H1 (cell line): ENCODE measurements around the gene RBM25. TPM values are rescaled to one million over a fixed set of nuclear protein-coding genes. Genes with fewer than 3 reads are reported as not detected.

Experiments
- CTCF ChIA-PET: fragments of 300-600 bp; sonication (Branson Sonifier 250); formaldehyde crosslinking; loops from one replicate; lab custom pipeline; 2021; ENCODE audit not compliant: partially characterized antibody; lab: Charles Lee
- POLR2A ChIA-PET: fragments of 300-600 bp; sonication (Branson Sonifier 250); formaldehyde crosslinking; loops from one replicate; lab custom pipeline; 2021; ENCODE audit warnings: inconsistent platforms; ENCODE audit not compliant: partially characterized antibody; lab: Charles Lee
- DNase-seq, 2 experiments: peaks; one replicate each; pipeline versions ENCODE4 v3.0.0 to v3.0.0-alpha.2; 2010 to 2022; ENCODE audit warnings: low spot score in 2 of 2, low read depth in 1 of 2, mixed read lengths in 1 of 2
- FAIRE-seq: peaks from 2 replicates; lab custom pipeline; 2011; peaks lifted over from hg19 to GRCh38; lab: Jason Lieb, UNC
- H2AFZ ChIP-seq: 2 replicates; pipeline ENCODE4 v1.8.1; 2012; ENCODE audit warnings: low read length, inconsistent platforms
- H2AK5ac ChIP-seq: 2 replicates; pipeline ENCODE4 v1.6.1; 2013; ENCODE audit warnings: low read depth, low read length
- H2BK120ac ChIP-seq: replicated peaks from 2 replicates; pipeline ENCODE3; 2013; ENCODE audit warnings: low read depth, low read length, inconsistent platforms
- H2BK12ac ChIP-seq: 2 replicates; pipeline ENCODE4 v1.6.1; 2013; ENCODE audit warnings: low read depth, low read length
- H2BK15ac ChIP-seq: 2 replicates; pipeline ENCODE4 v1.6.1; 2013; ENCODE audit warnings: low read length
- H2BK20ac ChIP-seq: 2 replicates; pipeline ENCODE4 v1.6.1; 2013; ENCODE audit warnings: low read length
- H2BK5ac ChIP-seq: 2 replicates; pipeline ENCODE4 v1.6.1; 2013; ENCODE audit warnings: low read depth, low read length
- H3K14ac ChIP-seq: 2 replicates; pipeline ENCODE4 v1.6.1; 2013; ENCODE audit warnings: inconsistent platforms; ENCODE audit not compliant: insufficient read length
- H3K18ac ChIP-seq: 2 replicates; pipeline ENCODE4 v1.6.1; 2013; ENCODE audit warnings: low read length; ENCODE audit errors: extremely low read depth
- H3K23ac ChIP-seq: 2 replicates; pipeline ENCODE4 v1.6.1; 2013; ENCODE audit warnings: inconsistent platforms; ENCODE audit not compliant: insufficient read length
- H3K23me2 ChIP-seq: 2 replicates; pipeline ENCODE4 v1.6.1; 2013; ENCODE audit warnings: low read depth, low read length
- H3K27ac ChIP-seq: 2 replicates; pipeline ENCODE4 v1.6.1; 2011; ENCODE audit warnings: low read depth, low read length, inconsistent platforms
- H3K27me3 ChIP-seq, 4 experiments: replicated peaks in 1 of 4; 1 replicate in 1 of 4; 2 replicates in 3 of 4; pipeline versions ENCODE4 v1.6.1 to v1.8.1; 2011 to 2013; ENCODE audit warnings: low read length in 3 of 4, mild to moderate bottlenecking in 3 of 4, inconsistent platforms in 2 of 4, mixed read lengths in 2 of 4, moderate library complexity in 1 of 4; ENCODE audit not compliant: control insufficient read depth in 3 of 4, insufficient read depth in 3 of 4; ENCODE audit errors: extremely low read depth in 1 of 4
- H3K36me3 ChIP-seq, 4 experiments: 2 replicates each; pipeline versions ENCODE4 v1.6.1 to v1.8.1; 2011 to 2013; ENCODE audit warnings: mild to moderate bottlenecking in 4 of 4, low read length in 3 of 4, moderate library complexity in 2 of 4, control low read depth in 1 of 4, inconsistent platforms in 1 of 4; ENCODE audit not compliant: insufficient read depth in 4 of 4, control insufficient read depth in 2 of 4
- H3K4ac ChIP-seq: replicated peaks from 2 replicates; pipeline ENCODE3; 2013; ENCODE audit warnings: low read length, low read depth, mixed read lengths, inconsistent platforms; ENCODE audit not compliant: insufficient read length
- H3K4me1 ChIP-seq, 4 experiments: replicated peaks in 1 of 4; 1 replicate in 1 of 4; 2 replicates in 3 of 4; pipeline versions ENCODE4 v1.6.1 to v1.8.1; 2011 to 2013; ENCODE audit warnings: low read length in 3 of 4, inconsistent platforms in 2 of 4, mixed read lengths in 1 of 4; ENCODE audit not compliant: insufficient read depth in 4 of 4, control insufficient read depth in 3 of 4
- H3K4me2 ChIP-seq, 2 experiments: 2 replicates each; pipeline versions ENCODE4 v1.6.1 to v1.8.1; 2011 to 2013; ENCODE audit warnings: low read depth in 2 of 2, low read length in 2 of 2, control low read depth in 1 of 2, inconsistent platforms in 1 of 2, mild to moderate bottlenecking in 1 of 2; ENCODE audit not compliant: insufficient read depth in 1 of 2
- H3K4me3 ChIP-seq, 4 experiments: fragments of 200-600, 300-600 bp in 1 of 4; sonication (generic), shearing (Covaris generic), sonication (Bioruptor Twin) in 1 of 4; 2 replicates each; pipeline versions ENCODE4 v1.5.1 to v1.8.1; 2011 to 2016; ENCODE audit warnings: low read length in 4 of 4, low read depth in 3 of 4, control low read depth in 2 of 4, inconsistent platforms in 2 of 4, mild to moderate bottlenecking in 2 of 4, mixed read lengths in 1 of 4, moderate library complexity in 1 of 4; ENCODE audit not compliant: insufficient read depth in 2 of 4; ENCODE audit errors: extremely low read depth in 1 of 4
- H3K56ac ChIP-seq: replicated peaks from 2 replicates; pipeline ENCODE3; 2013; ENCODE audit warnings: low read depth, mild to moderate bottlenecking, mixed read lengths, low read length, inconsistent platforms; ENCODE audit not compliant: insufficient read length
- H3K79me1 ChIP-seq: 2 replicates; pipeline ENCODE4 v1.6.1; 2013; ENCODE audit warnings: low read depth, low read length, control low read depth
- H3K79me2 ChIP-seq, 2 experiments: 2 replicates each; pipeline versions ENCODE4 v1.6.1 to v1.8.1; 2012 to 2013; ENCODE audit warnings: low read length in 2 of 2, mild to moderate bottlenecking in 2 of 2, inconsistent platforms in 1 of 2; ENCODE audit not compliant: insufficient read depth in 2 of 2, control insufficient read depth in 1 of 2
- H3K9ac ChIP-seq, 4 experiments: replicated peaks in 1 of 4; 1 replicate in 1 of 4; 2 replicates in 3 of 4; pipeline versions ENCODE4 v1.6.1 to v1.8.1; 2011 to 2013; ENCODE audit warnings: low read depth in 3 of 4, low read length in 3 of 4, control low read depth in 2 of 4, mild to moderate bottlenecking in 2 of 4, moderate library complexity in 2 of 4, inconsistent platforms in 1 of 4; ENCODE audit errors: extremely low read depth in 1 of 4
- H3K9me3 ChIP-seq, 2 experiments: 2 replicates each; pipeline versions ENCODE4 v1.6.1 to v1.8.1; 2012 to 2013; ENCODE audit warnings: mild to moderate bottlenecking in 2 of 2, moderate library complexity in 2 of 2, control low read depth in 1 of 2, inconsistent platforms in 1 of 2, low read depth in 1 of 2, low read length in 1 of 2, mixed read lengths in 1 of 2; ENCODE audit not compliant: insufficient read depth in 2 of 2
- H4K20me1 ChIP-seq, 2 experiments: replicated peaks in 1 of 2; 2 replicates each; pipeline versions ENCODE3 to v1.8.1; 2011 to 2013; ENCODE audit warnings: inconsistent platforms in 2 of 2, low read length in 2 of 2, mild to moderate bottlenecking in 1 of 2; ENCODE audit not compliant: insufficient read depth in 2 of 2, control insufficient read depth in 1 of 2
- H4K5ac ChIP-seq: 2 replicates; pipeline ENCODE4 v1.6.1; 2013; ENCODE audit warnings: low read length, low read depth, mixed read lengths, inconsistent platforms; ENCODE audit not compliant: insufficient read length
- H4K8ac ChIP-seq: 2 replicates; pipeline ENCODE4 v1.8.0; 2013; ENCODE audit warnings: mild to moderate bottlenecking, moderate library complexity, low read length, inconsistent platforms; ENCODE audit not compliant: insufficient read depth; ENCODE audit errors: extremely low read depth
- H4K91ac ChIP-seq: replicated peaks from 2 replicates; pipeline ENCODE3; 2013; ENCODE audit warnings: low read length, mixed read lengths, inconsistent platforms; ENCODE audit not compliant: insufficient read length
- JUND ChIP-seq: IDR thresholded peaks from 2 replicates; pipeline ENCODE4 v1.6.1; 2011; ENCODE audit warnings: mild to moderate bottlenecking, improper control_type of control experiment, low read length
- WGBS, 2 experiments: shearing (Covaris generic) in 1 of 2; methylation state at CpG; one replicate each; pipeline versions ENCODE4 v1.1.6 to v1.1.7; 2013 to 2015; ENCODE audit warnings: low lambda C conversion rate in 2 of 2, mixed read lengths in 2 of 2, inconsistent platforms in 1 of 2, low coverage in 1 of 2, missing lambda C conversion rate in 1 of 2; ENCODE audit not compliant: insufficient replicate concordance in 2 of 2, insufficient coverage in 1 of 2, insufficient read length in 1 of 2; ENCODE audit errors: extremely low coverage in 1 of 2, missing lambda C conversion rate in 1 of 2; 5-methylcytosine and 5-hydroxymethylcytosine counted together
- polyA plus RNA-seq, 7 experiments: library from polyadenylated mRNA; depleted of rRNA in 3 of 7; stranded (reverse) in 5 of 7; unstranded in 2 of 7; fragments of >200 nt in 5 of 7; fragments of 200-250 nt in 2 of 7; gene quantifications; 1 replicate in 5 of 7; 2 replicates in 1 of 7; 4 replicates in 1 of 7; pipeline versions ENCODE4 v1.2.1 to v1.2.3, GENCODE V29; 2011 to 2013; ENCODE audit warnings: missing spikeins in 2 of 7, mixed read lengths in 2 of 7
- total RNA-seq: library from RNA; stranded (reverse); fragmentation: NEBNext Ultra II Directional; extraction: Animal tissue kit (Norgen Biotek cat#: 25700); gene quantifications from 2 replicates; pipeline ENCODE4 v1.2.1, GENCODE V29; 2021

RBM25 gene
- total and polyA plus RNA-seq, 2 of the 8 experiments (the other 6 are each of a cell fraction or from before 2014, with no cell fraction given) = 25.6 to 134 TPM

DNA sequence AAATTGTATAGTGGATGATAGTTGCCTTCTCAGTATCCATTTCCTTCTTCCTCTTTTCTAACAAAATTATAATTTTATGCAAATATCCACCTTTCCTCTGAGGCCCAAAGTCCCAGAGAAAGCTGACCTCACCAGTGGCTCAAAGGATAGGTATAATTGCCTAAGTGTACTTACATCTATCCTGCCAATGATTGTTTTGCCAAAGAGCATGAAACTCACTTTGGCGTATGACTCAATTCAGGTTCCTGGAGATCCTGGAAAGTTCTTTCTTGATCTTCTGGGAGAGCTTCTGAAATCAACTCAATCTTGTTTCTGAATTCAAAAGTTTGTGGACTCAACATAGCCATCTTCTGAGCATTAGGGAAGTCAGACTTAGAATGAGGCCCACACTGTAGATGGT, 10.5 kb upstream of the RBM25 start:
- H3K14ac ChIP-seq = no peak overlapping the region
- H4K8ac ChIP-seq = no peak overlapping the region
- ChIA-PET POLR2A (interaction anchor here (0.6 to 4.3 kb wide), 3 partner anchors 11 to 1725 kb away, joined by 3 to 31 read pairs (median 4); partner anchors contain the start of gene RBM25), CTCF (interaction anchor here (1.3 kb wide), 1 partner anchor 73 kb away, joined by 3 read pairs; no protein-coding TSS in a partner anchor)
- no peaks in the 10 kb centered on the region for H3K27me3 ChIP-seq
- H2BK15ac ChIP-seq = no peak overlapping the region
- no peaks in the 10 kb centered on the region for H3K36me3 ChIP-seq
- WGBS, 2 experiments = 100% methylated on average over 1 of the region's 1 CpG; no CpG with 5 or more reads in 1 of the 2 experiments
- no peak overlapping the region for H3K9ac ChIP-seq
- no peaks in the 10 kb centered on the region for H3K23me2 ChIP-seq
- H2BK20ac ChIP-seq = no peak overlapping the region
- H3K27ac ChIP-seq = no peak overlapping the region
- H4K91ac ChIP-seq = no peak overlapping the region
- no peak overlapping the region for H2AK5ac ChIP-seq
- H3K4me2 ChIP-seq = no peak overlapping the region
- H3K4me1 ChIP-seq = no peaks in the 10 kb centered on the region
- no peak for FAIRE-seq
- no peak for DNase-seq
- no peak overlapping the region for H3K23ac ChIP-seq
- H3K79me1 ChIP-seq = no peaks in the 10 kb centered on the region
- H3K18ac ChIP-seq = no peak overlapping the region
- H3K9me3 ChIP-seq = no peaks in the 10 kb centered on the region
- H2BK5ac ChIP-seq = no peak overlapping the region
- no peak overlapping the region for H3K4me3 ChIP-seq
- H3K79me2 ChIP-seq = no peaks in the 10 kb centered on the region
- H2AFZ ChIP-seq = no peak overlapping the region
- no peaks in the 10 kb centered on the region for H4K20me1 ChIP-seq
- H2BK120ac ChIP-seq = no peak overlapping the region
- H3K4ac ChIP-seq = no peak overlapping the region
- H3K56ac ChIP-seq = no peak overlapping the region
- no peak overlapping the region for H2BK12ac ChIP-seq
- H4K5ac ChIP-seq = no peak overlapping the region
- no peak for TF ChIP-seq JUND
